GM21576 (cell line): ENCODE results near the gene MACROD2.

Experiments
- ATAC-seq: cut with Tn5 transposase; IDR thresholded peaks from one replicate; pipeline ENCODE4 v1.9.1; 2021; ENCODE audit warnings: mild to moderate bottlenecking, moderate library complexity; ENCODE audit not compliant: unreplicated experiment

The MACROD2 gene

DNA sequence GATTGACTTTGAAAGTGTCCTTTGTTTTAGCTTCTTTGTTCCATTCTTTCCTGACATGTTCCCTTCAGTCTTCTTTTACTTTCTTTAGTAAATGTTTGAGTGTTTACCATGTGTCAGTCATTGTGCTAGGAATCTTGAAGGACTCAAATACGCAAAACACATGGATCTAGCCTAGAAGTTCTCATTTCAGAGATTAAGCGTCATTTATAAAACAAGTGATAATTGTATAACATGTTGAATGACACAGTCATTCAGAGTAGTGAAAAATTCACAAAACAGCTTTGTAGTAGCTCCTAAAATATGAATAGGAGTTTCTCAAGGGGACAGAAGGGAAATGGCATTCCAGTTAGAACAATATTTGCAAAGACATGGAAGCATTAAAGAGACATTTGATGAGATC is 66.9 kb downstream of the MACROD2 start:
- ATAC-seq: no peak

DNA sequence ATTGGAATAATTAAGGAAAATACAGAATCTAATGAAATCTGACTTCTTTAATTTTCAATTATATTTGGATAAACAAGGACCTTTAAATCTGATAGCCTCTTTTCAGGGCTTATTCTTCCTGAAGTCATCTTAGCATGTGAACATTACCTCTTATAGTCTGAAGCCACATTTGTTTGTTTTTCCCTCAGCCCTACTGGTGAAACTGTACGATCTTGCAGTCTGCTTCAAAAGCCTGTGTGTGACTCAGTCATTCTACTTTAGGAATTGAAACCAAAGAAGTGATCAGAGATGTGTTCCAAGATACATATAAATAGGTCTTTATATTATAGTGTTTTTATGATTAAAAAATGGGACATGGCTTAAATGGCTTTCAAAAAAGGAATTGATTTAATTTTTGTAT is 67.5 kb downstream of the MACROD2 start:
- no peak for ATAC-seq

DNA sequence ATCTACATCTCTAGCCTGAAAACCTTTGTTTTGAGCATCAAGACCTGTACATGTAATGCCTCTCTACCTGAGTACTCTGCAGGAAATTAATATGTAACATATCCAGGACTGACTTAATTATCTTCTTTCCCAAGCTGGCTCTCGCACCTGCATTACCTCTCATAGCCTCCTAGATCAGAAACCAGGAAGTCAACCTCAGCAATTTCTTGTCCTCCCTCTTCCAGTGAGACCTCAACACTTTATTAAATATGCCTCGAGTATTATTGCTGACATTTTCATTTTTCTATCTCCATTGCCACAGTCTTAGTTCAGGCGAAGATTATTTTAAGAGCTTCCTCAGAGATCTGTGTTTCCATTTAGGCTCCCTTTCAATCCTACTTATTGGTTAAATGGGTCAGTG is 69.0 kb downstream of the MACROD2 start:
- ATAC-seq: no peak

DNA sequence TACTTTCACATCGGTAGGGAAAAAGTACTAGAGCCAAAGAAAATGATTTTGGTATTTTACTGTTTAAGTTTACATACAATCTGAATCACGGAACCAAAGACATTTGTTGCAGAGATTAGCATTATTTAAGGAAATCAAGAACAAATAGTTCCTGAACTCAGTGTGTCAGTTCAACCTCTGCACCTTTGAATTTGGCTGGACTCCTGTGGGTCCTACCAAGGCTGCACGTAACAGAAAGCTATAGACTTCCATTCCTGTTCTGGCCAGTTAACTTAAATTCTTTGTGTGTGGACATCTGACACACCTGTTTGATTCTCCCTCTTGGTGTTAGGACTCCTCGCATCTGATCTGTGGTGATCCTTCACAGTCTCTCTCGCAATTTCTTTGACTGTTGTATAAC is 69.6 kb downstream of the MACROD2 start:
- no peak for ATAC-seq

DNA sequence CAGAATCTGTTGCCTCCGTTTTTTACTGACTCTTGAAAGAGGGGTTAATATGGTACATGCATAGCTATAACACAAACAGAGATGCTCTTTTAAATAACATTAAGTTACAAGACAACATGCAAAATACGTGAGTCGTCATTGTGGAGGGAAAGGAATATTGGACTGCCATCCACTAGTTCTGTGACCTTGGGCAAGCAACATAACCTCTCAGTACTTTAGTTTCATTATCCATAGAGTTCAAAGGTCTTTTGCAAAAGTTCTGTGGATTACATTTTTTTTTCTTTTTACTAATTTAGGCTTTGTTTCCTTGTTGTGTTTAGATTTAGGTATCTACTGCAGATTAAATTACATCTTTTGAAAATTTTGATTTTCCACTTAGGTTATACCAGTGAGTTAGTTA is 70.5 kb downstream of the MACROD2 start:
- ATAC-seq: no peak

DNA sequence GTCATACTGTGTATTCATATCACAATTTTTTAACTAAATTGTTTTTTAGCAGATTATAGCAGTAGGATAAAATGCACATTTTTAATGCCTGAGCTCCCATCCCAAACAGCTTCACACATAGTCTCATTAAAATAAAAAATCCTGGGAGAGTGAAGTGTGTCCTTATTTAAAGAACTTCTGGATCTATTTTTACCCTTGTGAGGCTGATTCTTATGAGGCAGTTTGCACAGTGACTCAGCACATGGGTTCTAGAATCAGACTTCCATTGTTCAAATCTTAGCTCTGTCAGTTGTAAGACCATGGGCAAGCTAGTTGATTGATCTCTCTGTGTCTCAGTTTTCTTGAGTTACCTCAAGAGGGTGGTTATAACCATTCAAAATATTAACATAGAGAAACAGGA is 72.3 kb downstream of the MACROD2 start:
- ATAC-seq: no peak

DNA sequence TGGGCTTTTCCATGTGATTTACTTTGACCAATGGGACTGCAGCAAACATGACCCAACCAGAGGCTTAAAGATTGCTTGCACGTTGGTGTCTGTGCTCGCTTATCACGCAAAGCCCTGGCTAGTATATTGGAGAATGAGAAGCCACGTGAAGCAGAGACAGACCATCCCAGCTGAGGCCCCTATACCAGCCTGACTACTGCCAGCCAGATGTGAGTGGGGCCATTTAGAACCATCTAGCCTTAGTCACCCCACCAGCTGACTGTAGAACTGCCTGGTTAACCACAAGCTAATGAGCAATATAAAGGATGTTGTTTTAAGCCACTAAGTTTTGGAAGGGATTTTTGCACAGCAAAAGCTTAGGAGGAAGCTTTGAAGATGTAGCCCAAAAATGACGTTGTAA is 74.5 kb downstream of the MACROD2 start:
- ATAC-seq: no peak

DNA sequence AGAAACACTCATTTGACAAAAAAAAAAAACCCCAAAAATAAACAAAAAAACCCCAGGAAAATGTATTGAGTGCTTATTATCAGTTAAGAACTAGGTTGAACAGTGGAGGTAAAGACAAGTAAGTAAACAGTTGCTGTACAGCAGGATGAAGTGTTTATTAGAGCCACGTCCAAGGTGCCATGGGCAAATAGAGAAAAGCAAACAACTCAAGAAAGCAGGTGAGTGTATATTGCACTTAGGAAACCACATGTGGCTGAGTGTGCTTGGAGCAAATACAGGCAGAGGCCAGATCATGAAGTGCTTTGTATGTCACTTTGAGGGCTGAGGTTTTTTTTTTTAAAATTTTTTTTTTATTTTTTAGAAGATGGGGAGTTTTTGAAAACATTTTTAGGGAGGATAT is 98.3 kb downstream of the MACROD2 start:
- no peak for ATAC-seq

DNA sequence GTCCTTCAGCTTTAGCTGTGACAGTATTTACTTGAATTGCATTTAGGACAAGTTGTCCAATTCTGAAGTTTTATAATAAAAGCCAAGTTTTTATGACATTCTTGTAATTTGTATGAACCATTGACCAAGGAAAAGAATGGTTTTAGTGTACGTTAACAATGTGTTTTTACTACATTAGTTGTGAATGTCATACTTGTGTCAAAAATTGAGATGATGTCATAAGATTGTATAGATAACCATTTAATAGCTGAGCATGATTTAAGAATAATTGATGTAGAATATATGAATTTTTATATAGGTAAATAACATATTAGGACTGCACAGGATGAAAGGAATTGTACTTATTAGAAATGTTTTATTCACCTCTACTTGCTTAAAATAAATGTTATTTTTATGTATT is 102.9 kb downstream of the MACROD2 start:
- ATAC-seq: no peak

DNA sequence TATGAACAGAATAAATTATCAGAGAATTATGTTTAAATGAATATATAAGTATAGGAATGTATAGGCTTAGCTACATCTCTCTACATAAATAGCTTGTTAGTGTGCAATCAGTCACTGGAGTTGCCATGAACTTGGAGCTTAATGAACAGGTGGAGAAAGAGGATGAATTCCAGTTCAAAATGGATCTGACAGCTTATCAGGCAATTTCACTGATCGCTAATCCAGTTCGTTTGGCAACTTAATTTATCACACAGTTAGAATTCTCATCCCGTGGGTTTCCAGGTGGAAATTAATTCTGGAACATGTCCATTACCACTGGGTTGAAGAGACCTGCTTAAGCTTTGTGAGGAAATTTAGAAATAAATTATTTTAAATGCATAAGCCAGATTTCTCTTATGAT is 118.1 kb downstream of the MACROD2 start:
- no peak for ATAC-seq

DNA sequence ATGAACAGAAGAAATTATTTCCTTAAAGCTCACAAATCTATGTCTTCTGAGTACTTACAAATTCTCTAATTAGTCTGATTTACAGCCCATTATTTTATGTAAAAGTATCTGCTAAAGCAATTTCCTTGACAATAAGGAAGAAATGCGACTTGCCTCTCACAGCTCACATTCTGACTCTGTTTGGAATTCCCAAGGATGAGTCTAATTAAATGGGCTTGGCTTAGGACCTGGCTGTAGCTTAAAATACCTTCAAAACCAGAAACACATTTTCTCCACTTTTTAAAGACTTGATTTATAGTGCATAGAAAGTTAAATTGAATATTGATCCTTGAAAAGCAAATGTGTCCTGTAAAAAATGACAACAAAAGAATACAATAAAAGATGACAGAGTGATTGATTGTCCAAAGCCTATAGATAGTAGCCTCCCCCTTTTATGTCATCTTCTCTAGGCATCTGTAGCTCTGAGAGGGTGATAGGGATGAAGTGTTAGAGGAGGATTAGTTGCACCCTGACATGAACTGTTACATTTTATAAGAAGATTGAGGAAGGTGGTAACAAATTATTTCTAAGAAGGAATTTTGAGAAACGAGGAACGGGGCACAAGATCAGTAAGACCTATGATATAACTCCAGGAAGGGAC is 118.9 kb downstream of the MACROD2 start:
- ATAC-seq: no peak

DNA sequence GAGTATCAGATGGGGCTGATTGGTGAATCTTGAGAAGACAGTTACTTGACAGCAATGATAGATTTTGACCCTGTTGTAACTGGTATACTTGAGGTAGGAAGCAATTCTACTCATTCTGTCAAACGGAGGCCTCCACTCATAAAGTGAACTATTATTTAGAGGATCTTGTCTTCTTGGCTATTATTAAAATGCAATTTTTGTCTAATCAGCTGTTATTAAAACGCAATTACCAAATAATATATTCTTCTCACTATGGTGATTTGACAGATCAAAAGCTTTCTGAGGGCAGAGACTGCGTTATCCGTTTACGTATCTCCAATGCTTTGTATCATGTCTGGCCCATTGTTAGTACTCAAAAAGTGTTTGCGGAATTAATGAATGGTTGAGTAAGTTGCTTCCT is 120.7 kb downstream of the MACROD2 start:
- no peak for ATAC-seq

DNA sequence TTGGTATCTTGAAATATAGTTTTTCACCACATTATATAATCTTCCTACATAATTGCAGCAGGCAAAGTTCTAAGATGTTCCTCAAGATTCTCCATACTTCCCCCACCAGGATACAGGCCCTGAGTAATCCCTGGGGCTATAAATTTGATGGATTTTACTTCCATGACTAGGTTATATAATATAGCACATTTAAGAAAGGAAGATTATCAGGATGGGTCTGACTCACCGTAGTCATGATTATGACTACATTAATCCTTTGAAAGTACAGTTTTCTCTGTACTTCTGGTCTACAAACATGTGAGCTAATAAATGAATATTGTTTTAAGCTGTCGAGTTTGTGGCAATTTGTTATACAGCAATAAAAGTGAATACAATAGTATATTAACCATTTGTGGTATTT is 122.5 kb downstream of the MACROD2 start:
- ATAC-seq: no peak

DNA sequence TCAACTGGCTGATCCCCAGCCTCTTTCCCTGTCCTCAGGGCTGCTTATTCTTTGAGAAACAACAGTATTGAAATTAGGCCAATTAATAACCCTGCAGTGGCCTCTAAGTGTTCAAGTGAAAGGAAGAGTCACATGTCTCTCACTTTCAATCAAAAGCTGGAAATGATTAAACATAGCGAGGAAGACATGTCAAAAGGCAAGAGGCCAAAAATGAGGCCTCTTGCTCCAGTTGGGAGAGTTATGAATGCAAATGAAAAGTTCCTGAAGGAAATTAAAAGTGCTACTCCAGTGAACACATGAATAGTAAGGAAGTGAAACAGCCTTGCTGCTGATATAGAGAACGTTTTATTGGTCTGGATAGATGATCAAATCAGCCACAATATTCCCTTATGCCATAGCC is 131.5 kb downstream of the MACROD2 start:
- no peak for ATAC-seq

DNA sequence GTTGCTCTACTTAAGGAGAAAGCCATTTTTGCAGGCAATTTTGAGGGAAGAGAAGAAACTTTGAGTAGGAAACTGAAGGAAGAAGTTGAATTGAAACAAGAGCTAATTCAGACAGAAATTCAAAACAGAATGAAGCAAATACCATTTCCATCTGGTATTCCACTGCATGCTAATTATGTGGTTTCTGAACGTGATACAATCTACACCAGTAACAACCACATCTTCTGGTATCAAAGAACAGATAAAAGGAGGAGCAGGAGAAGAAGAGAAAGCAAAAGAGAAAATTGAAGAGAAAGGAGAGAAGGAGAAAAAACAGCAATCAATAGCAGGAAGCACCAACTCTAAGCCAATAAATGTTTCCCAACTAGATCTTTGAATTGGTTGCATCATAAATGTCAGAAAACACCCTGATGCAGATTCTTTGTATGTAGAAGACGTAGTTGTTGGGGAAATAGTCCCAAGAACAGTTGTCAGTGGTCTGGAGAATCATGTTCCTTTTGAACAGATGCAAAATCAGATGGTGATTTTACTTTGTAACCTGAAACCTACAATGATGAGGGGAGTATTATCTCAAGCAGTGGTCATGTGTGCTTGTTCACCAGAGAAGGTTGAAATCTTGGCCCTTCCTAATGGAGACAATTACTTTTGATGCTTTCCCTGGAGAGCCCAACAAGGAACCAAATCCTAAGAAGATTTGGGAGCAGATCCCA is 132.4 kb downstream of the MACROD2 start:
- ATAC-seq: no peak

DNA sequence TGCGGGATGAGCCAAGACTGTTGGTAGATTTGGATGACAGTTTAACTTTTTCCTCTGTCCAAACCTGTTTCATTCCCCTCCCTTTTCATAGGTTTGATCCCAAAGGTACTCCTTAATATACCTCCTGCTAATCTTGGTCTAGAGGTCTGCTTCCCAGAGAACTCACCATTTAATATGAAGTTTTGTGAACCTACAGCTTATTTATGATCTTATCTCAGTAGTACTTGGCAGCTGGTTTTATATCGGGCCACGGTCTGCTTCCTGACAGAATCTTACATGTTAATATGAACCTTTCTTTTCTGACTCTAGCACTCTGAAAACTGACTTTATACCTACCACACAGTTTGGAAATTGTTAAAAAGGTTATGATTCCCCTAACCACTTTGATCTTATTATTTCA is 138.7 kb downstream of the MACROD2 start:
- no peak for ATAC-seq

DNA sequence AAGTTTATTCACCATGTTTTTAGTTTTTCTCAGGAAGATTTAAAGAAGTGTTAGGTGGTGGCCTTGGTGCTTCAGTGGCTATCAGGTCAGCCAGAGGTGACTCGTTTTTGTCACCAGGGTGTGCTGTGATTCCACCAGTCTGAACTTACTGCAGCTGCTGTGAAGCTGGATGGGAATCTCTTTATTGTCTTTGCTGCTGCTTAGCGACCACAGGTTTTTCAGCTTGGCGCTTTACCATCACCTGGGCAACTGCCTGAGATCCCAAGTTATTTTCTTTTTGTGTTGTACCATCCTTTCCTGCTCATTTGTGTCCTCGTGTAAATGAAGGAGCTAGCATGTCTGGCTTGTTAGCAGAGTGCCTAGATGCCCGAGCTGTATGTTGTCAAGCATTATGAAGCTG is 146.9 kb downstream of the MACROD2 start:
- ATAC-seq: no peak

DNA sequence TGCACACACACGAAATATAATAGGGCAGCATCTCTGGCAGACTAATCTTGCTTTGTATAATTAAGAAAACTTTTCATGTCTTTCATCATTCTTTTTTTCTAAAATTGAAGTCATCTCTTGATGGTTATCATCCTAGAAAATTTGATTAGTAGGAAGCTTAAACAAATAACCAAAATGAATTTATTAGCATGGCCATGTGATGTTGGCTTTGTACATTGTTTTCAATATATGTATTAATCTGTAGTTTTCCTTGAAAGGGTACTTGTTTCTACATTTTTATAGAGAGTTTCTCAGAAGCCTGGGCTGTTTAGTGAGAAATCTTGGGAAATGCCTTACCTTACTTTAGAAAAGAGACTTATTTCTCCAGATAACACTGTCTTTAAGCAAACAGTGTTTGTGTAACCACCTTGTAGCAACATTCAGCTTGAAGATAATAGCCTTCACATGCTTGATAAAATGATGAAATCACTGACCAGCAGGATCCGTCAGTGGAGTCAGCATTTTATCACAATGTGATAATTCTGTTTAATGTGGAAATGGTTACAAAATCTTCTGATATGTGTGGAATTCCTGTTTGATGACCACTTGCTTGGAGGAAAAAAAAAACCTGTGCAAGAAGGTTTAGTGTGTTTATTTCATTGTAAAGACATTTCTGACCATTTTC is 147.8 kb downstream of the MACROD2 start:
- ATAC-seq: no peak

DNA sequence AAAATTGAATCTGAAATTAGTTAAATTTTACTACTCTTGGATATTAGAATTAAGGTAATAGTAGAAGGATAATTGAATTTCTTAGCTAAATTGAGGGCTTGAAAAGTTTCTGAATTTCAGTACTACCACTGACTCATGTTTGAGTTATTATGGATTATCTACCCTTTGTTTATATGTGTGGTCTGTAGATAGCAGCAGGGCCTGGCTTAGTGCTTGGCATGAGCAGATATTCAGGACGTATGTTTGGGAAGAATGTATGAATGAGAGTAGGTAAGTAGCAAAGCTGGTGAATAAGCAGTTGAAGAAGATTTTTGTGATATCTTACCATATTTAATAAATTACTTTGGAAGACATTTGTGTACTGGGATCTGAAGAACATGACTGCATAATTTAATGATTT is 152.7 kb downstream of the MACROD2 start:
- no peak for ATAC-seq

DNA sequence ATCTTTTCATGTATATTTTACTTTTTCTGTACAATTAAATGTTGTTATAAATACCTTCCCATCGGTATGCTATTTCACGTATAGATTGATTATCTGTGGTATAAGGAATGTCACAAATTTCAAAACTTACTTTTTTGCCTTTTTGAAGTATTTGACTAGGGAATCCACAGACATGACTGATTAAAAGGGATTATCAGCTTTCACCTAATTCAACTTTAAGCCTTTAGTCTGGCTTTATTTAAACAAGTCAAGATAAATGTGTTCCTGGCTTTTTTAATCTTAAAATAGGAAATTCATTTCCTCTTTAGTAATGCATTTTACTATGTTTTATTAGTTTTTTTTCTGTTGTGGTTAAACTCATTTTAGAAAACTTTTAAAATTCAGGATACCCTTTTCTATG is 160.0 kb downstream of the MACROD2 start:
- ATAC-seq: no peak

DNA sequence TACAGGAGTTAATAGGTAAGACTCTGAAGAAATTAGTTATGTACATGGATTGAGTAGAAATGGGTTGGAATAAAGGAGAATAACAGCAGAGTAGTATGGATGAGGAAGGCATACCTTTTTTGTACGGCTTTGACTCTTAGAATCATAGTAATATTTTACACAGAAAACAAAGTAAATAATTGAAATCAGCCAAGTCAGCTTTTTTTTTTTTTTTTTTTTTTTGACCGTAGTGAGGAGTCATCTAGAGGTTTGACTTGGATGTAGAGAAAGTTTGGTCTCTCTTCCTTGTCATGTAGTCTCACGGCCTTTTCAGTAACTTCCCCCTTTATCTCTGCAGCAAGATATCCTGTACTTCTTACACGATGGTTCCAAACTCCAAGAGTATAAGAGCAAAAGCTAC is 183.2 kb downstream of the MACROD2 start:
- ATAC-seq: no peak

DNA sequence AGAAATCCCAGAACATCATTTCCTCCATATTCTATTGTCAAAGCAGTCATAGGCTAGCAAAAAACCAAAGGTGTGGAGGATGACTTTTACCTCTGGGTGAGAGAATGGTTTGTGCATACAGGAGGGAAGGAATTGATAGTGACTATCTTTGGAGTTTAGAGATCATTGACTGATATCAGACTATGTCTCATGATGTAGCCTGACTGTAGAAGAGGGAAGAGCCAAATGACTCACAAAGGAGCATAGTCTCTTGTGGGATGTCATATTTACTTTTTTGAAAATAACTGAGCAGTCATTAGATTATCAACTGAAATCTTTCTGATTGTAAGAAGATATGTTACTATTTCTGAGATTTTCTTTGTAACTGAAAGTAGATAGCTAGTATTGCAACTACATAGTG is 183.6 kb downstream of the MACROD2 start:
- no peak for ATAC-seq
